NB4 (cell line): ENCODE measurements around the gene ARHGAP26.

ENCODE experiments used
- TF ChIP-seq, protein P1 (sequence below): IDR thresholded peaks from one replicate; pipeline ENCODE4 v1.5.1; 2012; ENCODE audit warnings: low read depth, low read length
- TF ChIP-seq, protein P2 (sequence below): IDR thresholded peaks from 2 replicates; pipeline ENCODE4 v1.6.1; 2011; ENCODE audit warnings: low read depth, low read length

GRCh38 chr5:142777099-142777498 lies 6.9 kb downstream of the ARHGAP26 start:
- TF ChIP-seq, protein P1, sequence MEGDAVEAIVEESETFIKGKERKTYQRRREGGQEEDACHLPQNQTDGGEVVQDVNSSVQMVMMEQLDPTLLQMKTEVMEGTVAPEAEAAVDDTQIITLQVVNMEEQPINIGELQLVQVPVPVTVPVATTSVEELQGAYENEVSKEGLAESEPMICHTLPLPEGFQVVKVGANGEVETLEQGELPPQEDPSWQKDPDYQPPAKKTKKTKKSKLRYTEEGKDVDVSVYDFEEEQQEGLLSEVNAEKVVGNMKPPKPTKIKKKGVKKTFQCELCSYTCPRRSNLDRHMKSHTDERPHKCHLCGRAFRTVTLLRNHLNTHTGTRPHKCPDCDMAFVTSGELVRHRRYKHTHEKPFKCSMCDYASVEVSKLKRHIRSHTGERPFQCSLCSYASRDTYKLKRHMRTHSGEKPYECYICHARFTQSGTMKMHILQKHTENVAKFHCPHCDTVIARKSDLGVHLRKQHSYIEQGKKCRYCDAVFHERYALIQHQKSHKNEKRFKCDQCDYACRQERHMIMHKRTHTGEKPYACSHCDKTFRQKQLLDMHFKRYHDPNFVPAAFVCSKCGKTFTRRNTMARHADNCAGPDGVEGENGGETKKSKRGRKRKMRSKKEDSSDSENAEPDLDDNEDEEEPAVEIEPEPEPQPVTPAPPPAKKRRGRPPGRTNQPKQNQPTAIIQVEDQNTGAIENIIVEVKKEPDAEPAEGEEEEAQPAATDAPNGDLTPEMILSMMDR, result no peak
- TF ChIP-seq, protein P2, sequence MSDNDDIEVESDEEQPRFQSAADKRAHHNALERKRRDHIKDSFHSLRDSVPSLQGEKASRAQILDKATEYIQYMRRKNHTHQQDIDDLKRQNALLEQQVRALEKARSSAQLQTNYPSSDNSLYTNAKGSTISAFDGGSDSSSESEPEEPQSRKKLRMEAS, result no peak
